IMR-90 (cell line): ENCODE data around the gene SPATA24.

Source experiments
- BHLHE40 ChIP-seq: fragments of 150-350 bp; IDR thresholded peaks from 2 replicates; pipeline ENCODE4 v1.6.1; 2016; ENCODE audit warnings: mild to moderate bottlenecking, low read depth, low read length
- CEBPB ChIP-seq: IDR thresholded peaks from 2 replicates; pipeline ENCODE4 v1.6.1; 2012; ENCODE audit warnings: low read depth, low read length, improper control_type of control experiment
- CHD1 ChIP-seq: IDR thresholded peaks from 2 replicates; pipeline ENCODE4 v1.6.1; 2012; ENCODE audit warnings: low read depth, low read length, improper control_type of control experiment
- CTCF ChIP-seq: conservative IDR thresholded peaks from 2 replicates; pipeline ENCODE4 v1.5.1; 2012; ENCODE audit warnings: mild to moderate bottlenecking, low read depth, low read length, improper control_type of control experiment
- ELK1 ChIP-seq: fragments of 150-350 bp; IDR thresholded peaks from 2 replicates; pipeline ENCODE4 v1.6.1; 2016; ENCODE audit warnings: low read depth, mild to moderate bottlenecking, low read length, moderate library complexity, borderline replicate concordance
- MXI1 ChIP-seq: IDR thresholded peaks from 2 replicates; pipeline ENCODE4 v1.6.1; 2012; ENCODE audit warnings: low read depth, mild to moderate bottlenecking, low read length, moderate library complexity, borderline replicate concordance
- NFE2L2 ChIP-seq: fragments of 150-350 bp; IDR thresholded peaks from 2 replicates; pipeline ENCODE4 v1.6.1; 2016; ENCODE audit warnings: low read depth, mild to moderate bottlenecking, low read length
- POLR2A ChIP-seq: IDR thresholded peaks from 2 replicates; pipeline ENCODE4 v1.6.1; 2012; ENCODE audit warnings: mild to moderate bottlenecking, low read depth, low read length
- USF2 ChIP-seq: fragments of 150-350 bp; IDR thresholded peaks from 2 replicates; pipeline ENCODE4 v1.6.1; 2017; ENCODE audit warnings: mild to moderate bottlenecking, antibody characterized with exemption, low read length, low read depth

GRCh38 chr5:139368613-139369012 is 35.3 kb downstream of the SPATA24 start:
- no peak for TF ChIP-seq ELK1
- 0 out of 2 replicates have a peak, but pooled peaks have one; percentile 19 for TF ChIP-seq CTCF
- no peak for TF ChIP-seq MXI1
- TF ChIP-seq POLR2A, result no peak
- no peak for TF ChIP-seq CEBPB
- no peak for TF ChIP-seq NFE2L2
- TF ChIP-seq BHLHE40, result no peak
- TF ChIP-seq CHD1, result no peak
- no peak for TF ChIP-seq USF2
